GM19035 (cell line): ENCODE results near the gene PLXNB3.
"Not testable (repeated sequence)": the region's sequence is repeated elsewhere in the genome, so short reads cannot be mapped to it uniquely, and the experiment has no call there.

Experiments
- ATAC-seq: cut with Tn5 transposase; IDR thresholded peaks from one replicate; pipeline ENCODE4 v1.9.1; 2021; ENCODE audit not compliant: unreplicated experiment

PLXNB3 gene

GRCh38 chrX:153813161-153813560 is 49.1 kb downstream of the PLXNB3 start:
- ATAC-seq, result no peak

- ATAC-seq, result no peak
Observed at GRCh38 chrX:153814591-153815315, 50.7 kb downstream of the PLXNB3 start.

- no peak for ATAC-seq
Observed at GRCh38 chrX:153816831-153817690, 53.0 kb downstream of the PLXNB3 start.

DNA sequence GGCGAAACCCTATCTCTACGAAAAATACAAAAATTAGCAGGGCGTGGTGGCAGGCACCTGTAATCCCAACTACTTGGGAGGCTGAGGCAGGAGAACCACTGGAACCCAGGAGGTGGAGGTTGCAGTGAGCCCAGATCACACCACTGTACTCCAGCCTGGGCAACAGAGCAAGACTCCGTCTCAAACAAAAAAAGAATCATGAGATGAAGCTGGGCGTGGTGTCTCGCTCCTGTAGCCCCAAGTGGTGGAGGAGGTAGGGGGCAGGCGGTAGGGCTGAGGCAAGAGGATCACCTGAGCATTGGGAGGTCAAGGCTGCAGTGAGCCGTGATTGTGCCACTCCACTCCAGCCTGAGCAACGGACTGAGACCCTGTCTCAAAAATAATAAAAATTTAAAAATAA is 54.0 kb downstream of the PLXNB3 start:
- not testable (repeated sequence) for ATAC-seq

DNA sequence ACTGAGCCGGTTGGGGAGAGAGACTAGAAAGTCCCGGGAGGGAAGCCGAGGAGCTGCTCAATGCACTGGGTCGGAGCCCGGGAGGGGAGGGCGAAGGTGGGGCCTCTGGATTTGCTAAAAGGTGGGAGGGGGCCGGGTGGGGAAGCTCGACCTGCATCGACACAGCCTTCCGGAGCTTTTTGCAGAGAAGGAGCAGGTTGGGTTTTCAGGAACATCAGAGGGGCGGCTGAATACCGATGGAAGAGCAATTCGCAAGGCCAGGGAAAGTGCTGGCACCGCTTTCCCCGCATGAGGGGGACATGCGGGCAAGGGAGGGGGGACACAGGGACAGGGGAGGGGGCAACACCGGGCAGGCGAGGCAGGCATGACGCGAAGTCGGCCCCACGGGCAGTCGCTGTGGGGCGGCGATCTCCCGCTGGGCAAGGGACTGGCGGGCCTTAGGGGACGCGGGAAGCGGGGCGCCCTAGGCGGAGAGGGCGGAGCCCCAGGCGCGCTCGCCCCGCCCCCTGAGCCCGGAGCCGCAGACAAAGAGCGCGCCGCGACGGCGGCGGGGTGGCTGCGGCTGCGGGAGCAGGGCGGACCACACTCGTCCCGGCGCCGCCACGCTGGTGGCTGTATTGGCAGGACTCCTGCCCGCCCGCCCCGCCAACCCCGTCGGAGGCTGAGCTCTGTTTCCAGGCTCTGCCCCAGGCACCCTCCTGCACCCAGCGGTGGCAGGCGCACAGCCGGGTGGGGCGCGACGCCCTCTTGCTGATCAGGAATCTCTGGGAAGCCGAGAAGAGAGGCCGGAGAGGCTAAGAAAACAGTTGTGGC is 54.7 kb downstream of the PLXNB3 start:
- ATAC-seq, result no peak

- ATAC-seq, result no peak
Observed at GRCh38 chrX:153819384-153820040, 55.5 kb downstream of the PLXNB3 start.

DNA sequence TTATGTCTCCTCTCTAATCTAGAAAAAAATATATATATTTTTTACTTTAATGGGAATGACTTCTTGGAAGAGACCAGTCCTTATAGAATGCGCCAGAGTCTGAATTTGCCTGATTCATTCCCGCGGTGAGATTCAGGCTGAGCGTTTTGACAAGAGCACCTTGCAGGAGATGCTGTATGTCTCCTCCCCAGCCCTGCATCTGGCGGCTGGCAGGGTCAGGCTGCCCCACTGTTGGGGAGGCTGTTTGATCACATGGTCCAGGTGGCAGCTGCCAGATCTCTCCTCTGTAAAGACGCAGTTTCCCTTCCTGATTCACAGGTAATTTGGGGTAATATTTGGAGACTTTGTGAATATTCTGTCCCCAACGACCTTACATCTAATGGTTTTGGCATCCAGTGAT is 56.6 kb downstream of the PLXNB3 start:
- ATAC-seq, result no peak

GRCh38 chrX:153821066-153821465 is 57.0 kb downstream of the PLXNB3 start:
- ATAC-seq, result no peak

- no peak for ATAC-seq
Observed at GRCh38 chrX:153824348-153824747, 60.3 kb downstream of the PLXNB3 start.

DNA sequence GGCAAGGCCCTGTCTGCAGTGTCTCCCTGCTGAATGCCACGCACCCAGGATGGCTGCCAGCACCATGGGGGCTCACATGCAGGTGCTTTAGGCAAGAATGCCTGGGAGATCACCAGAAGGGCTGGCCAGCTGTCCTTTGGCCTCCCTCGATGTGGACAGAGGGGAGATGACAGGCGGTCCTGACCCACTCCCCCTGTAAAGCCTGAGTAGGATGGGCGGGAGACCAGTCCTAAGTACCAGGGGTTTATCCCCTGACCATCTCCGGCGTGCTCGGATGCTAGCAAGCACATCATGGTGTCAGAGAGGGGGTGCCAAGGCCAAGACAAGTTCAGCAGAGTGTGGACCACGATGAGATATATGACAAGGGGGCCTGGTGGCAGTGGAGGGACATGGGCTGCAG is 61.0 kb downstream of the PLXNB3 start:
- no peak for ATAC-seq
